Measurements from ENCODE around the gene SPTLC1. TPM values are rescaled to one million over a fixed set of nuclear protein-coding genes. Genes with fewer than 3 reads are reported as not detected.
"Not testable (repeated sequence)": the region's sequence is repeated elsewhere in the genome, so short reads cannot be mapped to it uniquely, and the experiment has no call there.

The SPTLC1 gene
- total RNA-seq, 2 donors from 2014 or later: 34.9 to 36.1 TPM

DNA sequence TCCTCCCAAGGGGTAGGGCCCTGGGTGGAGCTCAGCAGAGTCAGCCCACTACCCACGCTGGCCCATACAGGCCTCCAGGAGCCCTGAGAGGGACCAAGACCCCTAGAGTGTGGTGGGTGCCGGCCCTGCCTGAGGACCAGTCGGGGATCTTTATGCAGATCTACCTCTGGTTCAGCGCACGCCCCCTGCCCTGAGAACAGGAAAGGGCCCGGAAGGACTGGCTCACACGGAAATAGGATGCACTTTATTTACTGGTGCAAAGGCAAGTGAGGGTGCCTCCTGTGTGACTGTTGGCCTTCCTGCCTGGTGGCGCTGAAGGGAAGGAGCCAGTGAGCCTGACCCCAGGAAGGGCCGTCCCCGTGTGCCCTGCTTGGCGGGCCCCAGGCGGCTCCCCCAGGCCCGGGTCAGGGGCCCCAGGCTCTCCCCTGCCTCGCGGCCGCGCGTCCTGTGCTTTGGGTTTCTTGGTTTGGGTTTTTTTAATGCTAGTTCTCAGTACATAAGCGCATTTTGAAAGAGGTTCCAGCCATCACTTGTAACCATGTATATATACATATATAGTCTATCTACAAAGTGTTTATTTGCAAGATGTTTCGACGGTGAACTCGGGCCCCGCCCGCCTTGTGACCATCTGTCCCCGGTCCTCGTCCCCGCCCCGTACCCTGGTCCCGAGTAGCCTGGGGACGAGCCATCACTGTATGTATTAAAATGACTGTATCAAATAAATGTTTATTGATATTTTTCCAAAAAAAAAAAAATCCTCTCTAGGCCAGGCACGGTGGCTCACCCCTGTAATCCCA is 88.8 kb downstream of the SPTLC1 start:
- Histone ChIP-seq H3K27ac (no peak overlapping the region), H3K27me3 (no peaks in the 10 kb centered on the region), H3K4me1 (no peaks in the 10 kb centered on the region), H3K9me3 (no peaks in the 10 kb centered on the region), H3K4me3 (no peak overlapping the region), H3K36me3 (replicated peaks in 1 of 2; ENCODE audit: insufficient read depth in 1 of 2, low read depth in 2 of 2) (no peaks in the 10 kb centered on the region)
- no peak for TF ChIP-seq POLR2A (IDR thresholded peaks at IDR 0.05)
- TF ChIP-seq, protein P1, sequence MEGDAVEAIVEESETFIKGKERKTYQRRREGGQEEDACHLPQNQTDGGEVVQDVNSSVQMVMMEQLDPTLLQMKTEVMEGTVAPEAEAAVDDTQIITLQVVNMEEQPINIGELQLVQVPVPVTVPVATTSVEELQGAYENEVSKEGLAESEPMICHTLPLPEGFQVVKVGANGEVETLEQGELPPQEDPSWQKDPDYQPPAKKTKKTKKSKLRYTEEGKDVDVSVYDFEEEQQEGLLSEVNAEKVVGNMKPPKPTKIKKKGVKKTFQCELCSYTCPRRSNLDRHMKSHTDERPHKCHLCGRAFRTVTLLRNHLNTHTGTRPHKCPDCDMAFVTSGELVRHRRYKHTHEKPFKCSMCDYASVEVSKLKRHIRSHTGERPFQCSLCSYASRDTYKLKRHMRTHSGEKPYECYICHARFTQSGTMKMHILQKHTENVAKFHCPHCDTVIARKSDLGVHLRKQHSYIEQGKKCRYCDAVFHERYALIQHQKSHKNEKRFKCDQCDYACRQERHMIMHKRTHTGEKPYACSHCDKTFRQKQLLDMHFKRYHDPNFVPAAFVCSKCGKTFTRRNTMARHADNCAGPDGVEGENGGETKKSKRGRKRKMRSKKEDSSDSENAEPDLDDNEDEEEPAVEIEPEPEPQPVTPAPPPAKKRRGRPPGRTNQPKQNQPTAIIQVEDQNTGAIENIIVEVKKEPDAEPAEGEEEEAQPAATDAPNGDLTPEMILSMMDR (IDR thresholded peaks at IDR 0.05): no peak
- DNase-seq (no peak), ATAC-seq (no peak)
- WGBS, 2 donors: 90 to 95% methylated on average over 26 to 30 of the region's 31 CpGs
- intact Hi-C loops (cut with DNase I): no loop called here

DNA sequence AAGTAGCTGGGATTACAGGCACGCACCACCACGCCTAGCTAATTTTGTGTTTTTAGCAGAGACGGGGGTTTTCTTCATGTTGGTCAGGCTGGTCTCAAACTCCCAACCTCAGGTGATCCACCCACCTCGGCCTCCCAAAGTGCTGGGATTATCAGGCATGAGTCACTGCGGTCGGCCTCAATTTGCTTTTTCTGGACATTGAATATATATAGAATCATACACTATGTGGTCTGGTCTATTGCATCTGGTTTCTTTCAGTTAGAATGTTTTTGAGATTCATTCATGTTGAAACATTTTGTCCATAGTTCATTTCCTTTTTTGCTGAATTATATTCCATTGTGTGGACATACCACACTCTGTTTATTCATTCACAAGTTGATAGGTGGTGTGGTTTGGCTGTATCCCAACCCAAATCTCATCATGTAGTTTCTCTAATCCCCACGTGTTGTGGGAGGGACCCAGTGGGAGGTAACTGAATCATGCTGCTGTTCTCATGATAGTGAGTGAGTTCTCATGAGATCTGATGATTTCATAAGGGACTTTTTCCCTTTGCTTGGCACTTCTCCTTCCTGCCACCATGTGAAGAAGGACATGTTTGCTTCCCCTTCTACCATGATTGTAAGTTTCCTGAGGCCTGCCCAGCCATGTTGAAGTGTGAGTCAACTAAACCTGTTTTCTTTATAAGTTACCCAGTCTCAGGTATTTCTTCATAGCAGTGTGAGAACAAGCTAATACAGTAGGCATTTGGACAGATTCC is 93.2 kb downstream of the SPTLC1 start:
- H3K9me3 ChIP-seq; H3K4me3 ChIP-seq; H3K27me3 ChIP-seq; H3K4me1 ChIP-seq; intact Hi-C loops (cut with DNase I); ATAC-seq; DNase-seq; H3K27ac ChIP-seq; H3K36me3 ChIP-seq (replicated peaks in 1 of 2; ENCODE audit: insufficient read depth in 1 of 2, low read depth in 2 of 2): not testable (repeated sequence)
- WGBS, 2 donors: 66 to 72% methylated on average over 7 of the region's 7 CpGs

DNA sequence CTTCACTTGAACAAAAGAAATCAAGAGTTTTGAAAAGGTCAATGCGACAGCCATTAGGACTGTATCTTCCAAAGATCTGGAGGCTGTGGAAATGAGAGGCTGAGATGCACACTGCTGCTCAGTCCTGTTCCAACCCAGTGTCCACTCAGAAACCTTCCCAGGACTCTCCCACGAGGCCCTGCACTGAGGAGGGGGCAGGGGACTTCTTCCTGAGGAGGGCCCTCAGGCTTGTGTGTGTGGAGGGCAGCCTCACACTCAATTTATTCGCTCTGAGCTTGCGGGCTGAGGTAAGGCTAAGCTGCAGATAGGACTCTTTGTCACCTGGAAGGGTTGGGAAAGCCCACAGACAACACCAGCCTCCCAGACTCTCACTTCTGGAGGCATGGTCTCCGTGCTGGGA is 95.6 kb downstream of the SPTLC1 start:
- Histone ChIP-seq H3K9me3 (no peaks in the 10 kb centered on the region), H3K27me3 (no peaks in the 10 kb centered on the region), H3K36me3 (replicated peaks in 1 of 2; ENCODE audit: insufficient read depth in 1 of 2, low read depth in 2 of 2) (no peaks in the 10 kb centered on the region), H3K27ac (no peak overlapping the region), H3K4me3 (no peak overlapping the region), H3K4me1 (no peaks in the 10 kb centered on the region)
- TF ChIP-seq, protein P1 (IDR thresholded peaks at IDR 0.05): no peak
- no peak for TF ChIP-seq POLR2A (IDR thresholded peaks at IDR 0.05)
- DNase-seq (no peak), ATAC-seq (no peak)
- 45 to 56% methylated on average over 5 of the region's 5 CpGs for WGBS, 2 donors
- intact Hi-C loops (cut with DNase I): no loop called here

DNA sequence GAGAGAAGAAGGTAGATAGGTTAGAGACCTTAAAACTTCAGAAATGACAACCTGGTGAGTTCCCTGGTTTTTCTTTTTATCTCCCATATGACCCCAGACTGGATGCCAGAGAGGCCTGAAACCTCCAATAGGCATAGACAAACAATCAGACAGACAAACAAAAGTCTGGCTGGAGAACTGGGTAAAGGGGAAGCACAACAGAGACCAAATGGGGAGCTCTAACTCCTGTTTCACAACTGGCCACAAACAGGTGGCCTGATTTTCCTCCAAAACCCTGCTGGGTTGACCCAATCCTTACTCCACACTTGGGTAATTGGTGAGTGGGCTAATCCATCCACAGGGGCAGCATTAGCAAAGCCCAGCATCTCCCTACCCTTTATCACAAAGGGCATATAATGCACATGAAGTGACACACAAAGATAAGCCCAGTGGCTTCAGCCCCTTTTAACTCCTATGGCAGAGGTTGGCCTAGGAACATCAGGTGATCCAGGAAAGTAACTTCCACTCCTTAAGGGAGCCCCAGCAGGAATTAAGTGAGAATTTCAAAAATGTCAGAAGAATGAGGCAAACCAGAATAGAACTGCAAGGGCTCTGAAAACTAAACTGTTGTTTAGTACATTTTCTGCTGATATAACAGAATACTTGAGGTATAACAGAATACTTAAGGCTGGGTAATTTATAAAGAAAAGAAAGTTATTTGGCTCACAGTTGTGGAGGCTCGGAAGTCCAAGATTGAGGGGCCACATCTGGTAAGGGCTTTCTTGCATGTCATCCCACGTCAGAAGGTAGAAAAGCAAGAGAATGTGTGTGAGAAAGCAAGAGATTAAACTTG is 104.3 kb downstream of the SPTLC1 start:
- no peak for ATAC-seq
- TF ChIP-seq, protein P1 (IDR thresholded peaks at IDR 0.05): no peak
- no peak for TF ChIP-seq POLR2A (IDR thresholded peaks at IDR 0.05)
- Histone ChIP-seq H3K36me3 (replicated peaks in 1 of 2; ENCODE audit: insufficient read depth in 1 of 2, low read depth in 2 of 2) (no peaks in the 10 kb centered on the region), H3K27me3 (no peaks in the 10 kb centered on the region), H3K27ac (no peak overlapping the region), H3K4me1 (no peaks in the 10 kb centered on the region), H3K9me3 (no peaks in the 10 kb centered on the region), H3K4me3 (no peak overlapping the region)
- 45 to 89% methylated on average over 2 of the region's 2 CpGs for WGBS, 2 donors
- intact Hi-C loops (cut with DNase I): no loop called here
- DNase-seq: no peak

DNA sequence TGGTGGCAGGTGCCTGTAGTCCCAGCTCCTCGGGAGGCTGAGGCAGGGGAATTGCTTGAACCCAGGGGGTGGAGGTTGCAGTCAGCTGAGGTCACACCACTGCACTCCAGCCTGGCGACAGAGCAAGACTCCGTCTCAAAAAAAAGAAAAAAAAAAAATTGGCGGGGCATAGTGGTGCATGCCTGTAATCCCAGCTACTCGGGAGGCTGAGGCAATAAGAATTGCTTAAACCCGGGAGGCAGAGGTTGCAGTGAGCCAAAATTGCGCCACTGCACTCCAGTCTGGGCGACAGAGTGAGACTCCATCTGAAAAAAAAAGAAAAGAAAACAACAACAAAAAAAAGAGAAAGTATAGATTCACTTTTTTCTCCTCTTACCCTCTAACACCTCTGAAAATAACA is 105.0 kb downstream of the SPTLC1 start:
- H3K27ac ChIP-seq; H3K27me3 ChIP-seq; H3K9me3 ChIP-seq; H3K4me3 ChIP-seq; DNase-seq; H3K36me3 ChIP-seq (replicated peaks in 1 of 2; ENCODE audit: insufficient read depth in 1 of 2, low read depth in 2 of 2); ATAC-seq; H3K4me1 ChIP-seq; intact Hi-C loops (cut with DNase I): not testable (repeated sequence)
- WGBS, 2 donors: 76 to 77% methylated on average over 8 of the region's 8 CpGs

All from body of pancreas (tissue), 4 donors.